HFF-Myc (cell line): ENCODE measurements around the gene CNDP1.

Experiments used
- DNase-seq: peaks from one replicate; pipeline ENCODE4 v3.0.0-alpha.2; 2011; ENCODE audit warnings: low read depth; ENCODE audit errors: extremely low read depth
- H3K4me3 ChIP-seq: replicated peaks from 2 replicates; pipeline ENCODE4 v1.5.1; 2011; ENCODE audit warnings: low read depth, mild to moderate bottlenecking, control low read depth, low read length
- TF ChIP-seq, protein P1 (sequence below): IDR thresholded peaks from 2 replicates; pipeline ENCODE4 v1.5.1; 2012; ENCODE audit warnings: mild to moderate bottlenecking, low read depth, low read length, control low read depth; ENCODE audit errors: missing control alignments

Gene CNDP1

DNA sequence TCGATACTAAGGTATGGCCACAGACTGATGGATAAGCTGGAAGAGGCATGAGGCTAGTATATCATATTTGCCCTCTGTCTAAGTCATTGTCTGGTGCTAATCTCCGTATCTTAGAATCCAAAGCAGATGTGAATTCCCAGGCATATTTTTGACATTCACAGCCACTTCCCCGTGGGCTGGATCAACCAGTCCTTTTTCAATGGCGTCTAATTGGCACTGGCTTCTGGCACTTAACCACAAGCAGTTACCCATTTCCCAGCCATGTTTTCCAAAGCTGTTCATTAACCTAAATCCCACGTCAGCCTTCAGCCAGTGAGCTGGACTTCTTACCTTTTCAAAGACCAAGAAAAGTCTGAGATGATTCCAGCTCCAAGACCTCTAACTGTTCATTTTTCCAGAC lies 42.7 kb downstream of the CNDP1 start:
- TF ChIP-seq, protein P1, sequence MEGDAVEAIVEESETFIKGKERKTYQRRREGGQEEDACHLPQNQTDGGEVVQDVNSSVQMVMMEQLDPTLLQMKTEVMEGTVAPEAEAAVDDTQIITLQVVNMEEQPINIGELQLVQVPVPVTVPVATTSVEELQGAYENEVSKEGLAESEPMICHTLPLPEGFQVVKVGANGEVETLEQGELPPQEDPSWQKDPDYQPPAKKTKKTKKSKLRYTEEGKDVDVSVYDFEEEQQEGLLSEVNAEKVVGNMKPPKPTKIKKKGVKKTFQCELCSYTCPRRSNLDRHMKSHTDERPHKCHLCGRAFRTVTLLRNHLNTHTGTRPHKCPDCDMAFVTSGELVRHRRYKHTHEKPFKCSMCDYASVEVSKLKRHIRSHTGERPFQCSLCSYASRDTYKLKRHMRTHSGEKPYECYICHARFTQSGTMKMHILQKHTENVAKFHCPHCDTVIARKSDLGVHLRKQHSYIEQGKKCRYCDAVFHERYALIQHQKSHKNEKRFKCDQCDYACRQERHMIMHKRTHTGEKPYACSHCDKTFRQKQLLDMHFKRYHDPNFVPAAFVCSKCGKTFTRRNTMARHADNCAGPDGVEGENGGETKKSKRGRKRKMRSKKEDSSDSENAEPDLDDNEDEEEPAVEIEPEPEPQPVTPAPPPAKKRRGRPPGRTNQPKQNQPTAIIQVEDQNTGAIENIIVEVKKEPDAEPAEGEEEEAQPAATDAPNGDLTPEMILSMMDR, result no peak
- DNase-seq, result no peak
- no peak overlapping the region for H3K4me3 ChIP-seq

DNA sequence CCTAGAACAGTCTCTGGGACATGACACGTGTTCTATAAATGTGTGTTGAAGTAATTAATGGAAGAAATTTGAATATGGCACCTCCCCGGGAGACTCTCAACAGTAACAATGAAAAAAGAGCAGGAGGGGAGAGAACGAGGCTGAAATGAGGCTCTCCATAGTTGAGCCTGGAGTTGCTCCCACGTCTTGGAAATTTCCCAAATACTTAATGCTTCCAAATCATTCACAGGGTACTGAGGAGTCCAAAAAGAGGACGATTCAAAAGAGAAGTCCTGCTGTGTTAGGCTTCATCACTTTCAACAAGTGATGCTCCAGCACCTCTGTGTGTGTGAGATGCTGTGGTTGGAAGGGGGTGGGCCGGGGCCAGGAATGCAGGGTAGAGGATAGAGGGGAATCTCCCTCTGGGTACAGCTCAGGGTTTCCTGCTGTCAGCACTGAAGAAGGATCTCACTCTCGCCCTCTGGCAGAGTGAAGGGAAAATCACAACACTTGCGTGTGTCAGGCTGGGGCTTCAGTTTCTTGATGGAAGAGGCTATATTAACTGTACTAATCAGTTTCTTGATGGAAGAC lies 45.3 kb downstream of the CNDP1 start:
- H3K4me3 ChIP-seq, result no peak overlapping the region
- TF ChIP-seq, protein P1, result no peak
- no peak for DNase-seq

GRCh38 chr18:74582642-74583041 lies 48.3 kb downstream of the CNDP1 start:
- TF ChIP-seq, protein P1, result no peak
- DNase-seq, result no peak
- no peak overlapping the region for H3K4me3 ChIP-seq

- TF ChIP-seq, protein P1, result no peak
- no peak for DNase-seq
- H3K4me3 ChIP-seq, result no peak overlapping the region
These were observed 53.1 kb downstream of the CNDP1 start for GRCh38 chr18:74587441-74587840.

DNA sequence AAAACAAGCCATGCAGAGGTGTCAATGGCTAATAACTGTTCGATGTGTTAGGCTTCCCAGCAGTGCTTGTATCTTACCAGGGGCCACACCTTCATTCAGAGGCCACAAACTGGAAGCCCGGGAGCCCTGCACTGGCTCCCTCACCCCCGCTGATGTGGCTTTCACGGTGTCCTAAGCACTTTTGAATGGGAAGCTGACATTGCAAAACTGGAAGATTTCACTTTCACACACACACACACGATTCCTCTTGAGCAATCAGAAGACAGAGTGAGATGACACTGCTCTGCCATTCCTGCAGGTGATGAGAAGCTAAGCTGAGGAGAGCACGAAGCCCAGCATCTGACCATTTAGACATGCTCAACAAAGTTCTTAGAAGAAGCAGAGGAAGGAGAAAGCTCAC lies 54.7 kb downstream of the CNDP1 start:
- TF ChIP-seq, protein P1, result no peak
- no peak overlapping the region for H3K4me3 ChIP-seq
- no peak for DNase-seq

DNA sequence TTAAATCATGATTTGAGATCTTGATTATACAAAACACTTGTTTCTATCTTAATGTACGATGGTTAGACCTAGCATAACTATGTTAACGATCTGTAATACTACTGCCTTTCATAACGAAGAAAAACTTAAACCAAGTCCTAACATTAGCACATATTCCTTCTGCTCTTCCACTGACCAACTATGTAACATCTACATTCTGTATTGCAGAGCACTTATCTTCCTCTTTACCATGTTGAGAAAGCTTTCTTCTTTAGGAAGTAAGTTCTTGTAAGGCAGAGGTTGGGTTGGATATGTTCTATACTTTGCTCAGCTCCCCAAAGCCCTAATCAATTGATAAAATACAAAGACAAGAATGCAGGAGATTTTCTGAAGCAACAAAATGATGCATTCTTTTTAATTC lies 55.5 kb downstream of the CNDP1 start:
- no peak overlapping the region for H3K4me3 ChIP-seq
- DNase-seq, result no peak
- TF ChIP-seq, protein P1, result no peak

DNA sequence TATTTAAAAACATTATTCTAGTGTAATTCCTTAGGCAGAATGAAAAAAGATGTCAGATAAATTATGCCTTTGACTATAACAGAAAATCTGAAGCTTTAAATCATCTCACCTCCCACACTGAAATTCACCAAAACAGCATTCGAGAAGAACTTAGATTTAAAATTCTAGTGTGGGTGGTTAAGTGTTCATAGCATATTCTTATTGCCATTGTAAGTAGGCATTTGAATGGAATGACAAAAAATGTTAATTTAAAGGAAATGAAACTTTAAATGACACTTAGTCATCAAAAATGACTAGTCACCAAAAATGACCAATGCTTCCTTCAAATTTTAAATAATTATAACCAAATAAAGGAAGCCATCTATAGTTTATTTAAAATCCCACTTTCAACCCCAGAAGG lies 56.4 kb downstream of the CNDP1 start:
- TF ChIP-seq, protein P1, result no peak
- no peak for DNase-seq
- no peak overlapping the region for H3K4me3 ChIP-seq
